Measurements from ENCODE around the gene IFNAR1.

The IFNAR1 gene

DNA sequence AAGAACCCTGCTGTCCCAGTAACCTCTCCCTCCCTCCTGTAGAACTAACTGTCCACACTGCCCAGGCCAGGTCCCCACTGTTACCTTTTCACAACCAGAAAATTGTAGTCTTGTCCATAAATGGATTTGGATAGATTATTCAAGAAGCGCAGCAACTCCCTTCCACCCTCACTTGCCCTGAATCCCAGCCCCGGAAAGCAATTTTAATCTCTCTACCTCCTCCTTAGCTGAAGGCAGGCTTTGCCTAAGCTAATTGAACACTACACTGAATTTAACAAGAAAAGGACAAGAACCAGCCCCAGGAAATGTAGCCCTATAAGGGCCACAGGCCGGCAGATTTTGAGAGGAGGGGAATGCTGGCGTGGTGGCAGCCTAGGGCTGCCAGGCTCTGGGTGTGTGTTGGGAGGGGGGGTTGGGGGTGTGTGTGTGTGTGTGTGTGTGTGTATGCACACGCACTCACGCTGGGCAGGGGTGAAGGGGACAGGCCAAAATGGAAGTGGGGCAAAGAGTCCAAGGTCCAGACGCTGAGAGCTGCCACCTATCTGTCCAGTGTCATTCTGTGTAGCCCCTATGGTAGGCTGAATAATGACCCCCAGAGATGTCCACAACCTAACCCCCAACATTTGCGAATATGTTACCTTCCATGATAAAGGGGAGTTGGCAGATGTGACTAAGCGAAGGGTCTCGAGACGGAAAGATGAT is 67.7 kb downstream of the IFNAR1 start:
- DNase-seq (ENCODE audit: insufficient read length, low spot score), result no peak
- FAIRE-seq, result no peak
- TF ChIP-seq, protein P1, sequence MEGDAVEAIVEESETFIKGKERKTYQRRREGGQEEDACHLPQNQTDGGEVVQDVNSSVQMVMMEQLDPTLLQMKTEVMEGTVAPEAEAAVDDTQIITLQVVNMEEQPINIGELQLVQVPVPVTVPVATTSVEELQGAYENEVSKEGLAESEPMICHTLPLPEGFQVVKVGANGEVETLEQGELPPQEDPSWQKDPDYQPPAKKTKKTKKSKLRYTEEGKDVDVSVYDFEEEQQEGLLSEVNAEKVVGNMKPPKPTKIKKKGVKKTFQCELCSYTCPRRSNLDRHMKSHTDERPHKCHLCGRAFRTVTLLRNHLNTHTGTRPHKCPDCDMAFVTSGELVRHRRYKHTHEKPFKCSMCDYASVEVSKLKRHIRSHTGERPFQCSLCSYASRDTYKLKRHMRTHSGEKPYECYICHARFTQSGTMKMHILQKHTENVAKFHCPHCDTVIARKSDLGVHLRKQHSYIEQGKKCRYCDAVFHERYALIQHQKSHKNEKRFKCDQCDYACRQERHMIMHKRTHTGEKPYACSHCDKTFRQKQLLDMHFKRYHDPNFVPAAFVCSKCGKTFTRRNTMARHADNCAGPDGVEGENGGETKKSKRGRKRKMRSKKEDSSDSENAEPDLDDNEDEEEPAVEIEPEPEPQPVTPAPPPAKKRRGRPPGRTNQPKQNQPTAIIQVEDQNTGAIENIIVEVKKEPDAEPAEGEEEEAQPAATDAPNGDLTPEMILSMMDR (IDR thresholded peaks at IDR 0.05; ENCODE audit: insufficient read depth, missing control alignments), result no peak

DNA sequence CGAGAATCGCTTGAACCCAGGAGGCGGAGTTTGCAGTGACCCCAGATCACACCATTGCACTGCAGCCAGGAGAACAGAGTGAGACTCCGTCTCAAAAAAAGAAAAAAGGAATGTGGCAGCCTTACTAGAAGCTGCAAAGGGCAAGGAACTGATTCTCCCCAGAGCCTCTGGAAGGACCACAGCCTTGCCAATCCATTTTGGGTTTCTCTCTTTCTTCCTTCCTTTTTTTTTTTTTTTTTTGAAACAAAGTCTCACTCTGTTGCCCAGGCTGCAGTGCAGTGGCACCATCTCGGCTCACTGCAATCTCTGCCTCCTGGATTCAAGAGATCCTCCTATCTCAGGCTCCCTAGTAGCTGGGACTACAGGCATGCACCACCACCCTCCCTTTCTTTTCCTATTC is 68.6 kb downstream of the IFNAR1 start:
- no peak for DNase-seq (ENCODE audit: insufficient read length, low spot score)
- TF ChIP-seq, protein P1 (IDR thresholded peaks at IDR 0.05; ENCODE audit: insufficient read depth, missing control alignments), result no peak
- FAIRE-seq, result no peak

DNA sequence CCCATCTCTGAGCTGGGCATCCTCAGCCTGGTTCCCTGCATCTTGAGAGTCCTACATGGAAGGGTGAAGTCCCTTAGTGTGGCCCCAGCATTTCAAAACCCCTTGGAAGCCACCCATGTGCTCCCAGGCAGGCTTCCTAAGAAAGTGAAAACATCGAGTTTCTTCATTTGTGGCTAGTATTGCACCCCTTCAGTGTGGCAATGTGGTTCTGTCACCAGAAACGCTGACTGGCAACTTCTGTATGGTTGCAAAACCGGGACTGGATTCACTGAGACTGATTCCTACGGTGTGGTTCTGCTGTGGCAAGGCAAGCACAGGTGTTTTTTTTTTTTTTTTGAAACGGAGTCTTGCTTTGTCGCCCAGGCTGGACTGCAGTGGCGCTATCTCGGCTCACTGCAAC is 69.5 kb downstream of the IFNAR1 start:
- FAIRE-seq (no peak), DNase-seq (ENCODE audit: insufficient read length, low spot score) (no peak)
- TF ChIP-seq, protein P1 (IDR thresholded peaks at IDR 0.05; ENCODE audit: insufficient read depth, missing control alignments), result no peak

DNA sequence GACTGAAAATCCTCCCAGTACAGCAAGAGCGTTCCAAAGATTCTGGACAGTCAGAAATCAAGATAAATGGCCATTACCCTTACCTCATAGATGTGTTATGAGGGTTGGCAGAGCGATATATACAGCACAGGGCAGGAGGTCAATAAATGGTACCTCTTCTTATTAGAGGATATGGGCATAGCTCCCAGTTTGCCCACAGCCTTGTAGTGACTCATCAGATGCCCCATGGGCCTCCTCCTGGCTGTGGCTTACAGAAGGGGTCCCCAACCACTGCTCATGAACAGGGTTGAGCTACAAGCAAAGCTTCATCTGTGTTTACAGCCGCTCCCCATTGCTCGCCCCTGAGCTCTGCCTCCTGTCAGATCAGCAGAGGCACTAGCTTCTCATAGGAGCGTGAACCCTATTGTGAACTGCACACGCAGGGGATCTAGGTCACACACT is 71.1 kb downstream of the IFNAR1 start:
- FAIRE-seq, result no peak
- no peak for DNase-seq (ENCODE audit: insufficient read length, low spot score)
- TF ChIP-seq, protein P1 (IDR thresholded peaks at IDR 0.05; ENCODE audit: insufficient read depth, missing control alignments), result no peak

DNA sequence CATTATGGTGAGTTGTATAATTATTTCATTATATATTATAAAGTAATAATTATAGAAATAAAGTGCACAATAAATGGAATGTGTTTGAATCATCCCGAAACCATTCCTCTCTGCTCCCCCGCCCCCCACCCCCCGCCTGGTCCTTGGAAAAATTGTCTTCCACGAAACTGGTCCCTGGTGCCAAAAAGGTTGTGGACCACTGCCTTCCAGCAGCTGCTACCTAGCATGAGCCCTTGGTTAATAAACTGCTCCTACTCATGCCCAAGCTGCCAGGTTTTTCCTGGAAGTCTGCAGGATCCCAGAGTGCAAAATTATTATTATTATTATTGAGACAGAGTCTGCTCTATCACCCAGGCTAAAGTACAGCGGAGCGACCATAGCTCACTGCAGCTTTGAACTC is 71.7 kb downstream of the IFNAR1 start:
- FAIRE-seq, result no peak
- TF ChIP-seq, protein P1 (IDR thresholded peaks at IDR 0.05; ENCODE audit: insufficient read depth, missing control alignments), result no peak
- no peak for DNase-seq (ENCODE audit: insufficient read length, low spot score)

DNA sequence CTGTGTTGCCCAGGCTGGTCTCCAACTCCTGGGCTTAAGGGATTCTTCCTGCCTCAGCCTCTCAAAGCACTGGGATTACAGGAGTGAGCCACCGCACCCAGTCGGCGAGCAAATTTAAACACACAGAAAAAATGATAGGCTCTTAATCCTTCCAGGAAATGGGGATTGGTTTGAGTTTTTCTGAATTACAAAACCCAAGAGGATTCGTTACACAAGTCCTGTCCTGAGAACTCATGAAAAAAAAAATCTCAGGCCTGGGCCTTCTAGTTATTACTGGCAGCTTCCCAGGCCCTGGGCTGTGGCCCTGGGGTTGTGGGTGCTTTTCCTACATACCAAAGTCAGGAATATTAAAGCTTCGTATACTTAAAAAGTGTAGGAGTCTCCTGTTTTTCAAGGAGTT is 72.2 kb downstream of the IFNAR1 start:
- TF ChIP-seq, protein P1 (IDR thresholded peaks at IDR 0.05; ENCODE audit: insufficient read depth, missing control alignments), result no peak
- FAIRE-seq (no peak), DNase-seq (ENCODE audit: insufficient read length, low spot score) (no peak)

DNA sequence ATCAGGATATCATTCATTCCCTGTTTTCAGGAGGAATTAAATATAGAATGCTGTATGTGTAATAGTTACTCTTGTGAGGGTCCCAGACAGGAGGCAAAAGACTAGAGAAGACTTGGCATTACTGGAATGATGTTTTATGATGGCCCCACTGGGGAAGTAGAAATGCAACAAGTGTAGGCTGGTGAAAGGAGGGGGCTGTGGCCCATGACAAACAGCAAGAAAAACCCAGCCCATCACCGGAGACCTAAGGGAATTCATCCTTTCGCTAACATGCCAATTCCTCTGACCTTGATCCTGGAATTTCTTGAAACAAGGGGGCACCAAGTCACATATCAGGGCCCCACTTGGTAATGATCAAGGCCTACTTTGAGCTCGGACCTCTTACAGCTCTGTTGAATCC is 72.9 kb downstream of the IFNAR1 start:
- FAIRE-seq (no peak), DNase-seq (ENCODE audit: insufficient read length, low spot score) (no peak)
- TF ChIP-seq, protein P1 (IDR thresholded peaks at IDR 0.05; ENCODE audit: insufficient read depth, missing control alignments), result no peak

Measured in D721Med (cell line).